ENCODE measurements around the gene CLDN7.
"Not testable (repeated sequence)": the region's sequence is repeated elsewhere in the genome, so short reads cannot be mapped to it uniquely, and the experiment has no call there.

Gene CLDN7

DNA sequence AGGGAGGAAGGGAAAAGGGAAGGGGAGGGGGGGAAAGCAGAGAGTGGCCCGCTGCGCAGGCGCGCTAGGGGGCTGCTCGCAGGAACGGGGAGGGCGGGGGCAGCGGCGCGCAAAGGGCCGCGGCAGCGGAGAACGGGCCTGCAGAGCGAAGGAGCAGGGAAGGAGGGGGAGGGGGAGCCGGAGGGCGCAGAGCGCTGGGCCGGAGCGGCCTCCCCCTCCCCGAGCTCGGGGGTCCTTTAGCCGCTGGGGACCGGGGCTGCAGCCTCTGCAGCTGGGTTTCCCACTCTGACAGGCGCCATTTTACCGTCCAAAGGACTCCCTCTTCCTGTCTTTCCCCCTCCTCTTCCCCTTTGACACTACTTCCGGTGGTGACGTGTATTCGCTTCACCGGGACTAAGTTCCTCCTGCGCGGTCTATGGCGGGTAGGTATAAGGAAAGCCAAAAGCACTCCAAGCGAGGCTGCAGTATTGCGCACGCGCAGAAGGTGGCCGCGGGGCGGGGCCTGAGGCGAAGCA, 10.6 kb downstream of the CLDN7 start, which contains the start of gene CTDNEP1:
Gene CTDNEP1, minus strand, starts transcription at position 74 of the 515 bp plus-strand sequence. CDS start 438 bp downstream, outside the sequence.
- peak; percentile 85 for DNase-seq (ENCODE audit: low spot score)
- ChIA-PET CTCF (interaction anchor here (0.6 to 1.1 kb wide), 3 partner anchors 12 to 1125 kb away, joined by 3 to 9 read pairs (median 4); partner anchors contain the start of gene PHF23), POLR2A (ENCODE audit: low non-redundant PET) (no interaction called here)
- H3K27ac ChIP-seq = peak within 1 kb of the TSS; percentile 98
- TF ChIP-seq, protein P1, sequence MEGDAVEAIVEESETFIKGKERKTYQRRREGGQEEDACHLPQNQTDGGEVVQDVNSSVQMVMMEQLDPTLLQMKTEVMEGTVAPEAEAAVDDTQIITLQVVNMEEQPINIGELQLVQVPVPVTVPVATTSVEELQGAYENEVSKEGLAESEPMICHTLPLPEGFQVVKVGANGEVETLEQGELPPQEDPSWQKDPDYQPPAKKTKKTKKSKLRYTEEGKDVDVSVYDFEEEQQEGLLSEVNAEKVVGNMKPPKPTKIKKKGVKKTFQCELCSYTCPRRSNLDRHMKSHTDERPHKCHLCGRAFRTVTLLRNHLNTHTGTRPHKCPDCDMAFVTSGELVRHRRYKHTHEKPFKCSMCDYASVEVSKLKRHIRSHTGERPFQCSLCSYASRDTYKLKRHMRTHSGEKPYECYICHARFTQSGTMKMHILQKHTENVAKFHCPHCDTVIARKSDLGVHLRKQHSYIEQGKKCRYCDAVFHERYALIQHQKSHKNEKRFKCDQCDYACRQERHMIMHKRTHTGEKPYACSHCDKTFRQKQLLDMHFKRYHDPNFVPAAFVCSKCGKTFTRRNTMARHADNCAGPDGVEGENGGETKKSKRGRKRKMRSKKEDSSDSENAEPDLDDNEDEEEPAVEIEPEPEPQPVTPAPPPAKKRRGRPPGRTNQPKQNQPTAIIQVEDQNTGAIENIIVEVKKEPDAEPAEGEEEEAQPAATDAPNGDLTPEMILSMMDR (conservative IDR thresholded peaks at IDR 0.05; ENCODE audit: low read depth) = no peak

DNA sequence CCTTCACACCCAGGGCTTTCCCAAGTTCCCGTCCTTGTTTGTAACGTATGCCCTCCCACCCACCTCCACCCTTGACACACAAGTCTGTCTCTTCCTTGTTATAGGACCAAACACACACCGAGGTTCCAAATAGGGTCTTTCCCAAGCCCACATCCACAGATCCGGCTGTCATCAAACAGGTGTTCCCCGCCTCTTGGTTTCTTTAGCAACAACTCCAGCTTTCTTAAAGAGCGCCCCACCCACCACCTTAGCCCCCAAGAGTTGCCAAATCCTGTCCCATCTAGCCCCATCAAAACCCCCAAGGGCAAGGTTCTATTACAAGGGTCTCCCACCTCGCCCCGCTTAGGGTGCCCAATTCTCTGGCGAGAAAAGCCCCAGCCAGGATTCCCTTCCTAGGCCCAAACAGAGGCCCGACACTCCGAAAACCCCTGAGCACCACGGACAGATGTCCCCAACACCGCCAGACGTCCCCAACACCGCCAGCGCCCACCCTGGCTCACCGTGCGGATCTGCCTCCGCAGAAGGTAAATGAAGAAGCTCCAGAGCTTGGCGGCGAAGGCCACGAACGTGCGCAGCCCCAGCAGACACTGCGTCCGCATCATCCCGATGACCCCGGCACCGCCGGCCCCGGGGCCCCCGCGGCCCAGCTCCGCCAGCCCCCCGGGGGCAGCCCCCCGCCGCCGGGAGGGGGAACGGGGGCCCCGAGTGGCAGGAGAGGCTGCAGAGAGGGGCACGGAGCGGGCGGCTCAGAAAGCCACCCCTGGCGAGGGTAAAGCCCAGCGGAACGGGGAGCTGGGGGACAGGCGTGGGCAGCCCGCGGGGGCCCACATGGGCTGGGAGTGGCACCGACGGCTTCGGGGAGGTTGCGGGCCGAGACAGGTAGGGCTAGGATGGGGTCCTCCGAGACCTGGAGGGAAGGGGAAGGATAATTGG, 11.3 kb downstream of the CLDN7 start:
- ChIA-PET POLR2A (ENCODE audit: low non-redundant PET) (interaction anchor here (0.7 kb wide), 1 partner anchor 9 kb away, joined by 4 read pairs; the partner anchor contains the start of gene GABARAP), CTCF (interaction anchor here (0.6 to 1.1 kb wide), 3 partner anchors 12 to 1126 kb away, joined by 3 to 9 read pairs (median 4); partner anchors contain the start of gene PHF23)
- TF ChIP-seq, protein P1 (conservative IDR thresholded peaks at IDR 0.05; ENCODE audit: low read depth) = no peak
- no peak for DNase-seq (ENCODE audit: low spot score)
- H3K27ac ChIP-seq = peak overlapping the region; percentile 98

DNA sequence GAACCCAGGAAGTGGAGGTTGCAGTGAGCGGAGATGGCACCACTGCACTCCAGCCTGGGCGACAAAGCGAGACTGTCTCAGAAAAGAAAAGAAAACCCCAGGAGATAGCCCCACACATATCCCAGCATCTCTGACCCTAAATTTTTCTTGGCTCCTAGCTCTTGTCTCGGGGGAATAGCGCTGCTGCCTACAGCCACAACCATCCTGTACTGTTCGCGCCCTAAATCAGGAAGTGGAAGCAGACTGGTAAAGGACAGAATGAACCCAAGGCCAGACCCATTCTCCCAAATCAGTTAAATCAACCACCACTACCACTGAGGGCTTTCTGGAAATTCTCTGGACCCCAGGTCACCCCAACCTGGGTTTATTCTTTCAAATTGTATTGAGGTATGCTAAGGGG, 12.4 kb downstream of the CLDN7 start:
- ChIA-PET CTCF (interaction anchor here (1.2 kb wide), 1 partner anchor 8 kb away, joined by 5 read pairs; no protein-coding TSS in a partner anchor), POLR2A (ENCODE audit: low non-redundant PET) (interaction anchor here (0.6 kb wide), 1 partner anchor 8 kb away, joined by 7 read pairs; no protein-coding TSS in a partner anchor)
- TF ChIP-seq, protein P1 (conservative IDR thresholded peaks at IDR 0.05; ENCODE audit: low read depth) = no peak
- DNase-seq (ENCODE audit: low spot score) = no peak
- H3K27ac ChIP-seq = peak overlapping the region; percentile 98

DNA sequence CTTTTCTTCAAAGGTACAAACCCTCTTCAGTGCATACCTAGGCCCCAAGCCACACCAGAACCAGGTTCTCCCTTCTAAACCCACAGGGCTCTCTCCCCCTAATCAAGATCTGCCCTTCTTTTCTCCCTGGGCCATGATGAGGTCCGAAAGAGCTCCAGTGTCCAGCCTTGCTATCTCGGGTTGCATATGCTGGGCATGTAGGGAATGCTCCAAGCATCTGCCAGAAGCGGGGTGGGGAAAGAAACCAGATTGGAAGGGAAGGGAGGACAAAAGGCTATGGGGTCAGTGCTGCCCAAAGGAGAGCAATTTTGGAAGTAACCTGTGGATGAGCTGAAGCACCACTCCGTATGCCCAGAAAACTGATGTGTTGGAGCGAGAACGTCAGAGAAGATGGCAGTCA, 13.1 kb downstream of the CLDN7 start:
- CTCF ChIA-PET = interaction anchor here (1.2 kb wide), 1 partner anchor 7 kb away, joined by 5 read pairs; no protein-coding TSS in a partner anchor
- DNase-seq (ENCODE audit: low spot score) = no peak
- TF ChIP-seq, protein P1 (conservative IDR thresholded peaks at IDR 0.05; ENCODE audit: low read depth) = no peak
- POLR2A ChIA-PET (ENCODE audit: low non-redundant PET) = interaction anchor here (0.6 kb wide), 1 partner anchor 9 kb away, joined by 7 read pairs; no protein-coding TSS in a partner anchor
- H3K27ac ChIP-seq = peak overlapping the region; percentile 98

DNA sequence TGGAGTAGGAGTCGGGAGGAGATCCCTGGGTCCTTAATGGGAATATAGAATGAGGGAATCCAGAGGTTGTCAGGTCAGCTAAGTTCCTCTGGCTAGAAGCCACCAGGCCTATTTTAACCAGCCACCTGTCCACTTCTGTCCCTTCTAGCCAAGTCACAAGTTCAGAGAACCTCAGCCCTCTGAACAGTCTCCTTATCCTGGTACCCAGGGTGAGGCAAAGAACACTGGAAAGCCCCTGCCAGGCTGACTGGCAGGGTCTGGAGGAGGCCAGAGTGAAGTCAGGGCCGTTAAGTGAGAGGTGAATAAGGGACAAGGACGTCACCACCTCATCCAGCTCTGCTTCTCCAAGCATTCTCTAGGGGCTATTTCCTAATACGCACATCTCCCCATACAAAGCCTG, 13.5 kb downstream of the CLDN7 start:
- ChIA-PET CTCF (no interaction called here), POLR2A (ENCODE audit: low non-redundant PET) (no interaction called here)
- DNase-seq (ENCODE audit: low spot score) = no peak
- TF ChIP-seq, protein P1 (conservative IDR thresholded peaks at IDR 0.05; ENCODE audit: low read depth) = no peak
- H3K27ac ChIP-seq = peak overlapping the region; percentile 98

DNA sequence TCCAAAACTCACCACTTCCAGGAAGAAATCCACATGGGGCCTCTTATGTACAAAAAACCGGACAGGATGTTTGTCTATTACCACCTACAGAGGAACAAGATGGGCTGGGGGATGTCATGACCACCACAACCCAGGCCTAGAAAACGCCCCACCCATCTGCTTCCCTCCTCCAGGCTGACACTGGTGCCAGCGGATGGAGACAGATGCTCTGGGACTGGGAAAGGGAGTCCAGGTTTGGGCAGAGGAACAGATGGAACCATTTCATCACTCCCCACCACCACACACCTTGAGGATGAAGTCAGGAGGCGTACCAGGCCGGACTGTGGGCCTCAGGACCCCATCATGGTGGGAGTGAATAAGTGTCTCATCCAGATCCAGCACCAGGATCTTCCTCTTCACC, 15.5 kb downstream of the CLDN7 start:
- TF ChIP-seq, protein P1 (conservative IDR thresholded peaks at IDR 0.05; ENCODE audit: low read depth) = no peak
- ChIA-PET POLR2A (ENCODE audit: low non-redundant PET) (no interaction called here), CTCF (no interaction called here)
- DNase-seq (ENCODE audit: low spot score) = no peak
- H3K27ac ChIP-seq = peak overlapping the region; percentile 28

DNA sequence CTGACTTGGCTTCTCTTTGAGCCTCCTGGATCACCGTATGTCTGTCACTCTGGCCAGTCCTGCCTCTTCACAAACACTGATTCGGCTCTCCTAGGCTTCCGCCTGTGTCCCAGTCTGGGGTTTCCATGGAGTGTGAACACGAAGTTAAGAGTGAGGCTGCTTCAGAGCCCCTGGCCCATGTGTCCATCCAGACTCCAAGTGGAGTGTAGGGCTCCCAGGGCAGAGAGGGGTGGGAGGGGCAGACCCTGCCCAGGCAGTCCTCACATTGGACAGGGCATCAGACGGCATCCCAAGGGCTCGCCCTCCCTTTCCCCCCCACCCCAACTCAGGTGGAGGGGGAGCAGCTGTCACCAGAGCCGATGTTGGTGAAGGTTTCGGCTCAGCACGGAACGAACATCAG, 18.4 kb downstream of the CLDN7 start:
- DNase-seq (ENCODE audit: low spot score); POLR2A ChIA-PET (ENCODE audit: low non-redundant PET); CTCF ChIA-PET: not testable (repeated sequence)
- H3K27ac ChIP-seq = peak overlapping the region; percentile 90
